ENCODE results near the gene TMC2. TPM values are rescaled to one million over a fixed set of nuclear protein-coding genes. Genes with fewer than 3 reads are reported as not detected.

The TMC2 gene
- total and polyA plus RNA-seq, 2 of the 8 experiments (the other 6 are each of a cell fraction or from before 2014, with no cell fraction given): not detected

DNA sequence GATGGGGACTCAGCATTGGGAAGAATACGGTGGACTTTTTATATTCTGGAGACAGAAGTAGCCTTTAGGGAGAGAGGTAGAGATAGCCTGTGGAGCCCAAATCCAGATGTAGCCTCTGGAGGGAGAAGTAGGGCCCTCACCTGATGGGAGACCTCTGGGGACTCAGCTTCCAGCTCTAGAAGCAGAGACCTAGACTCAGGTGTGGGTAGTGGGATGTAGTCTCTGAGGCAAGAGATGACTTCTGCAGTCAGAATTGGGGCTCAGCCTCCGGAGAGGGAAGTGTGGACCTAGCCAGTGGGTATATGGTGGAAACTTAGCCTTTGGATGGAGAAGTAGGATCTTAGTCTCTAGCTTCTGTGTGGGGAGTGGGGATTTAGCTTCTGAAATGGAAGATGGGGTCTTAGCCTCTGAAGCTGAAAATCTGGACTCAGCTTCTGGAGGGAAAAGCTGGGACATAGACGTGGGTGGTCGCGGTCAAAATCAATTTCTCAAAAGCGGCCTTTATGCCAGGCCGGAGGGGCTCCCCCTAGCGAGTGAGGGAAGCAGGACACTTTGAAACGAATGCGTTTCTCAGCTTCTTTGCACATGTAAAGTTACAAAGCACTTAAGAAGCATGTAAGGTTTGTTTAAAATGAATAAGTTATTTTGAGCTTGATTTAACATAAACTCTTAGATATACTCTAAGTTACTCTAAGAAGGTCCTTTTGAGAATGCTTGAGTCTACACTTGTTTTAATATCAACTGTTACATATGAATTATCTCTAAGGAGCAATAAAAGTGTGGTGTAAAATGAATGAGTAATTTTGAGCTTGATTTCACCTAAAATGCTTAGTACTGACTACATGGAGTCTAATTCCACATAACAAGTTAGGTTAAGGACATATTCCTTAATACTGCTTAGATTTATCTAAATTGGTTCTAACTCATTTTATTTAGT, 14.7 kb upstream of the TMC2 start:
- H2BK15ac ChIP-seq (ENCODE audit: low read length): no peak overlapping the region; the same call in 1 of the 2 replicates
- H3K18ac ChIP-seq (ENCODE audit: extremely low read depth, low read length): no peak overlapping the region
- H3K79me1 ChIP-seq (ENCODE audit: low read depth, low read length): no peaks in the 10 kb centered on the region
- H3K36me3 ChIP-seq (ENCODE audit: control insufficient read depth in 2 of 4, insufficient read depth in 4 of 4, low read length in 3 of 4): no peaks in the 10 kb centered on the region
- H3K27me3 ChIP-seq (replicated peaks in 1 of 4; ENCODE audit: control insufficient read depth in 3 of 4, extremely low read depth in 1 of 4, insufficient read depth in 3 of 4, low read length in 3 of 4): peaks cover 4 to 55% (median 34%) of the 10 kb centered on the region in 4 experiments
- no peak overlapping the region for H2AFZ ChIP-seq (ENCODE audit: low read length)
- H3K14ac ChIP-seq (ENCODE audit: insufficient read length): no peak overlapping the region
- no peak overlapping the region for H3K4ac ChIP-seq (replicated peaks; ENCODE audit: insufficient read length, low read depth, low read length)
- no peak overlapping the region for H4K8ac ChIP-seq (ENCODE audit: extremely low read depth, insufficient read depth, low read length)
- no peak for FAIRE-seq
- no peak overlapping the region for H3K23ac ChIP-seq (ENCODE audit: insufficient read length)
- H3K9me3 ChIP-seq (ENCODE audit: insufficient read depth in 2 of 2, low read depth in 1 of 2, low read length in 1 of 2): no peaks in the 10 kb centered on the region
- H3K27ac ChIP-seq (ENCODE audit: low read depth, low read length): no peak overlapping the region
- WGBS, 2 experiments (ENCODE audit: extremely low coverage in 1 of 2, insufficient coverage in 1 of 2, insufficient read length in 1 of 2, insufficient replicate concordance in 2 of 2, low coverage in 1 of 2, low lambda C conversion rate in 2 of 2, missing lambda C conversion rate in 1 of 2): 30% methylated on average over 10 of the region's 10 CpGs; no CpG with 5 or more reads in 1 of the 2 experiments
- H3K23me2 ChIP-seq (ENCODE audit: low read depth, low read length): peaks cover 12% of the 10 kb centered on the region
- no peak overlapping the region for H4K5ac ChIP-seq (ENCODE audit: insufficient read length, low read depth, low read length)
- POLR2A ChIA-PET (ENCODE audit: partially characterized antibody): interaction anchor here (1.2 to 1.6 kb wide), 3 partner anchors 52 to 131 kb away, joined by 3 to 10 read pairs (median 5); partner anchors contain the start of gene NOP56
- H2BK12ac ChIP-seq (ENCODE audit: low read depth, low read length): no peak overlapping the region
- H4K91ac ChIP-seq (replicated peaks; ENCODE audit: insufficient read length, low read length): no peak overlapping the region
- H2BK20ac ChIP-seq (ENCODE audit: low read length): no peak overlapping the region
- H3K56ac ChIP-seq (replicated peaks; ENCODE audit: insufficient read length, low read depth, low read length): no peak overlapping the region
- H2BK120ac ChIP-seq (replicated peaks; ENCODE audit: low read depth, low read length): no peak overlapping the region
- no peaks in the 10 kb centered on the region for H3K4me1 ChIP-seq (replicated peaks in 1 of 4; ENCODE audit: control insufficient read depth in 3 of 4, insufficient read depth in 4 of 4, low read length in 3 of 4)
- CTCF ChIA-PET (ENCODE audit: partially characterized antibody): interaction anchor here (0.7 to 4.6 kb wide), 59 partner anchors 9 to 1273 kb away, joined by 3 to 35 read pairs (median 4); partner anchors contain the start of genes NOP56, SNRPB, TMC2 and ZNF343
- H4K20me1 ChIP-seq (replicated peaks in 1 of 2; ENCODE audit: control insufficient read depth in 1 of 2, insufficient read depth in 2 of 2, low read length in 2 of 2): no peaks in the 10 kb centered on the region
- no peak overlapping the region for H3K4me3 ChIP-seq (ENCODE audit: extremely low read depth in 1 of 4, insufficient read depth in 2 of 4, low read depth in 3 of 4, low read length in 4 of 4)
- no peak overlapping the region for H2AK5ac ChIP-seq (ENCODE audit: low read depth, low read length)
- no peaks in the 10 kb centered on the region for H3K79me2 ChIP-seq (ENCODE audit: control insufficient read depth in 1 of 2, insufficient read depth in 2 of 2, low read length in 2 of 2)
- no peak overlapping the region for H3K9ac ChIP-seq (replicated peaks in 1 of 4; ENCODE audit: extremely low read depth in 1 of 4, low read depth in 3 of 4, low read length in 3 of 4)
- peak in 1 of 2 experiments; percentile 78 for DNase-seq (ENCODE audit: low read depth in 1 of 2, low spot score in 2 of 2)
- H3K4me2 ChIP-seq (ENCODE audit: insufficient read depth in 1 of 2, low read depth in 2 of 2, low read length in 2 of 2): no peak overlapping the region
- TF ChIP-seq, protein P1, sequence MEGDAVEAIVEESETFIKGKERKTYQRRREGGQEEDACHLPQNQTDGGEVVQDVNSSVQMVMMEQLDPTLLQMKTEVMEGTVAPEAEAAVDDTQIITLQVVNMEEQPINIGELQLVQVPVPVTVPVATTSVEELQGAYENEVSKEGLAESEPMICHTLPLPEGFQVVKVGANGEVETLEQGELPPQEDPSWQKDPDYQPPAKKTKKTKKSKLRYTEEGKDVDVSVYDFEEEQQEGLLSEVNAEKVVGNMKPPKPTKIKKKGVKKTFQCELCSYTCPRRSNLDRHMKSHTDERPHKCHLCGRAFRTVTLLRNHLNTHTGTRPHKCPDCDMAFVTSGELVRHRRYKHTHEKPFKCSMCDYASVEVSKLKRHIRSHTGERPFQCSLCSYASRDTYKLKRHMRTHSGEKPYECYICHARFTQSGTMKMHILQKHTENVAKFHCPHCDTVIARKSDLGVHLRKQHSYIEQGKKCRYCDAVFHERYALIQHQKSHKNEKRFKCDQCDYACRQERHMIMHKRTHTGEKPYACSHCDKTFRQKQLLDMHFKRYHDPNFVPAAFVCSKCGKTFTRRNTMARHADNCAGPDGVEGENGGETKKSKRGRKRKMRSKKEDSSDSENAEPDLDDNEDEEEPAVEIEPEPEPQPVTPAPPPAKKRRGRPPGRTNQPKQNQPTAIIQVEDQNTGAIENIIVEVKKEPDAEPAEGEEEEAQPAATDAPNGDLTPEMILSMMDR (IDR thresholded peaks at IDR 0.05; ENCODE audit: control extremely low read depth in 1 of 3, insufficient read depth in 1 of 3, low read depth in 1 of 3, low read length in 3 of 3): peak; percentile 60 to 88 (median 86)
- TF ChIP-seq RBBP5 (IDR thresholded peaks at IDR 0.05; ENCODE audit: borderline replicate concordance, low read depth, low read length) (no peak), JUND (IDR thresholded peaks at IDR 0.05; ENCODE audit: low read length) (no peak), PHF8 (conservative IDR thresholded peaks at IDR 0.05; ENCODE audit: low read depth, low read length) (no peak), RAD21 (IDR thresholded peaks at IDR 0.05 in 1 of 2, conservative IDR thresholded peaks at IDR 0.05 in 1 of 2; ENCODE audit: low read depth in 2 of 2, low read length in 2 of 2) (peak; percentile 34 to 43; a peak in 3 of 4 replicates), SP1 (IDR thresholded peaks at IDR 0.05; ENCODE audit: low read depth, low read length) (no peak), CHD2 (IDR thresholded peaks at IDR 0.05; ENCODE audit: low read length) (no peak)
- no peak overlapping the region for H2BK5ac ChIP-seq (ENCODE audit: low read depth, low read length)

Data from H1 (cell line).